D721Med (cell line): ENCODE data around the gene KCND3.

ENCODE experiments used
- DNase-seq: peaks from one replicate; pipeline ENCODE4 v3.0.0; 2011; ENCODE audit warnings: low spot score; ENCODE audit not compliant: insufficient read length
- FAIRE-seq: peaks from 2 replicates; lab custom pipeline; 2011; peaks lifted over from hg19 to GRCh38; lab: Jason Lieb, UNC
- CTCF ChIP-seq: IDR thresholded peaks from 2 replicates; pipeline ENCODE4 v1.5.1; 2012; ENCODE audit warnings: mild to moderate bottlenecking, control low read depth; ENCODE audit not compliant: insufficient read depth; ENCODE audit errors: missing control alignments

Gene KCND3

GRCh38 chr1:111755331-111756123, 233.9 kb downstream of the KCND3 start, which contains the start of gene DDX20:
Gene DDX20, plus strand, starts transcription at chr1:111755901. Its CDS starts 24 bp downstream, at chr1:111755925.
- FAIRE-seq (no peak), DNase-seq (peak; percentile 78)
- peak; percentile 82 for TF ChIP-seq CTCF

- no peak for TF ChIP-seq CTCF
- FAIRE-seq (no peak), DNase-seq (no peak)
Observed at GRCh38 chr1:111754984-111755330, 234.5 kb downstream of the KCND3 start.

- TF ChIP-seq CTCF, result no peak
- DNase-seq (no peak), FAIRE-seq (no peak)
Observed at GRCh38 chr1:111751906-111752575, 237.4 kb downstream of the KCND3 start.

- TF ChIP-seq CTCF, result no peak
- no peak for FAIRE-seq
- DNase-seq, result no peak
Observed at GRCh38 chr1:111750856-111751255, 238.6 kb downstream of the KCND3 start.

- FAIRE-seq (no peak), DNase-seq (no peak)
- no peak for TF ChIP-seq CTCF
Observed at GRCh38 chr1:111749628-111750027, 239.8 kb downstream of the KCND3 start.

- TF ChIP-seq CTCF, result no peak
- no peak for DNase-seq
- no peak for FAIRE-seq
Observed at GRCh38 chr1:111747947-111748346, 241.5 kb downstream of the KCND3 start.

GRCh38 chr1:111747282-111747734, 242.2 kb downstream of the KCND3 start:
- DNase-seq (no peak), FAIRE-seq (no peak)
- TF ChIP-seq CTCF, result peak; percentile 77
